IPS-18c (cell line): ENCODE results near the gene PIGH.
"Not testable (repeated sequence)": the region's sequence is repeated elsewhere in the genome, so short reads cannot be mapped to it uniquely, and the experiment has no call there.

Experiments used
- H3K4me3 ChIP-seq: 2 replicates; pipeline ENCODE4 v1.7.0; 2013; ENCODE audit warnings: low read depth, mild to moderate bottlenecking, low read length, moderate library complexity; ENCODE audit not compliant: insufficient read depth
- H3K9me3 ChIP-seq: one replicate; pipeline ENCODE4 v1.6.1; 2013; ENCODE audit warnings: mild to moderate bottlenecking, low read length, moderate library complexity; ENCODE audit not compliant: control insufficient read depth, insufficient read depth

Gene PIGH, protein sequence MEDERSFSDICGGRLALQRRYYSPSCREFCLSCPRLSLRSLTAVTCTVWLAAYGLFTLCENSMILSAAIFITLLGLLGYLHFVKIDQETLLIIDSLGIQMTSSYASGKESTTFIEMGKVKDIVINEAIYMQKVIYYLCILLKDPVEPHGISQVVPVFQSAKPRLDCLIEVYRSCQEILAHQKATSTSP

DNA sequence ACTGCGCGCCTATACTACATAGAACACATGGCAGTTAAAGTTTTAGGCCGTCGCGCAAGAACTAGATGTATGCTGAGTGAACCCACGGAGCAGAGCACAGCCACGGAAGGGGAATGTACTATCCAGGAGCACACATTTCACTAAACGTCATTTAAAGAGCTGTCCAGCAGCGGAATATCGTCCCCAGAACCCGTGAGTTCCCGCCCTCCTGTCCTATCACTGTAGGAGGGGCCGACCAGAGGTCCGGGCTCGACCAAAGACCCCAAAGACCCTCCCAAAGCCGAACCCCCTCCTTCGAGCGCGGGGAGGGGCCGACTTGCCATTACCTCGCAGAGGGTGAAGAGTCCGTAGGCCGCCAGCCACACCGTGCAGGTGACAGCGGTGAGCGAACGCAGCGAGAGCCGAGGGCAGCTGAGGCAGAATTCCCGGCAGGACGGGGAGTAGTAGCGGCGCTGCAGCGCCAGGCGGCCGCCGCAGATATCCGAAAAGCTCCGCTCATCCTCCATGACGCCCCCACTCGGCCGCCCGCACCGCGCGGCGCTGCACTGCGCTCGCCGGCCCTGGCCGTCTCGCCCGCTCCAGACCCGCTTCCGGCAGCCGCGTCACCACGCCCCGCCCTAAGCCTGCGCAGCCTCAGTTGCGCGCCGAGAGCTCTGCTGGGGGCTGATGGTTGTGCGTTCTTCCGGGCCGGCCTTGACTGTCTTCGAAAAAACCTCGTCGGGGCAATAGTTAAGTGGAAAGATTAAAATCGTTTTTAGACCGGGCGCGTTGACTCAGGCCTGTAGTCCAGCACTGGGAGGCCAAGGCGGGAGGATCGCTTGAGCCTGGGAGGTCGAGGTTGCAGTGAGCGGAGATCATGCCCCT is at the start of gene PIGH:
Gene PIGH (minus strand): TSS at position 571 of the 864 bp plus-strand sequence. CDS start 65 bp downstream, at position 506.
- Histone ChIP-seq H3K9me3 (no peaks in the 10 kb centered on the region), H3K4me3 (peak within 1 kb of the TSS; percentile 86)

- Histone ChIP-seq H3K9me3 (no peaks in the 10 kb centered on the region), H3K4me3 (no peak overlapping the region)
Measured at GRCh38 chr14:67646131-67646530, 46.1 kb upstream of the PIGH start.

- no peak overlapping the region for H3K4me3 ChIP-seq
Measured at GRCh38 chr14:67645414-67645813, 45.3 kb upstream of the PIGH start.

GRCh38 chr14:67644428-67644827 is 44.4 kb upstream of the PIGH start:
- no peaks in the 10 kb centered on the region for H3K9me3 ChIP-seq

More at GRCh38 chr14:67645414-67645813, 45.3 kb upstream of the PIGH start:
- no peaks in the 10 kb centered on the region for H3K9me3 ChIP-seq

DNA sequence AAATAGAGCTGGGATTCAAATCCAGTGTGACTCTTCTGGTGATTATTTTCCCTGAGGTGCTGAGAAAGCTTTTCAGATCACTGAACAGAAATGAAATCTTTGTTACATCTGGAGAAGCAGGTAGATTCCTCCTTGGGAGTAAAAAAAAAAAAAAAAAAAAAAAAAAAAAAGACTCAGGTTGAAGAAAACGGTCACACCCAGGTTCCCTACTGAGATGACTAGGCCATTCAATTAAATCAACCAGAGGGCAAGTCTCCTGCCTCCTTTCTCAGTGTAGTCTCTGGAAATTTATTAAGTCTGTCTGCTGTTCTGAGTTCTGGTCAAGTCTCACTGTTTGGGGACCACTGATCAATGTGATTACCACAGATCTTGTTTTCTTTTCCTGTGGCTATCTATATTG is 43.6 kb upstream of the PIGH start:
- H3K9me3 ChIP-seq = no peaks in the 10 kb centered on the region
- no peak overlapping the region for H3K4me3 ChIP-seq

More at GRCh38 chr14:67644428-67644827, 44.4 kb upstream of the PIGH start:
- no peak overlapping the region for H3K4me3 ChIP-seq

- Histone ChIP-seq H3K9me3 (no peaks in the 10 kb centered on the region), H3K4me3 (no peak overlapping the region)
Measured at GRCh38 chr14:67641902-67642749, 42.1 kb upstream of the PIGH start.

GRCh38 chr14:67641480-67641879 is 41.4 kb upstream of the PIGH start:
- Histone ChIP-seq H3K9me3 (no peaks in the 10 kb centered on the region), H3K4me3 (no peak overlapping the region)

DNA sequence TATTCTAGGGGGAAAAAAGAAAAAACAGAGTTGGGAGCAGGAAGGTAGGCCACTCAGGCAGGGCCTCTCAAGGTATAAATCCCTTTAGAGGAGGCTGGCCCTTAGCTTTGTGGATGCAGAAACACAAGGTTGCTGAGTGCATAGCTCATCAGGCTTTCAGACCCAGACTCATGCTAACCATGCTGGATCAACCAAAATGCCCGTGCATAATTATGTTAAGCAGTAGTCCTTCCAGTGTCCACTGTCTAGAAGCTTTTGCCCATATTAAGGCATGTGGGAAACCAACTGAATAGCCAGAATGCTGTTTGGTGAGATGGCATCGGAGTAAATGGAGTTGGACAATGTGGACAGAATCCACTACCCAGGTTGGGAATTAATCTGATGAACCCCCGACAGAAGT is 38.6 kb upstream of the PIGH start:
- Histone ChIP-seq H3K9me3 (no peaks in the 10 kb centered on the region), H3K4me3 (no peak overlapping the region)

GRCh38 chr14:67636361-67636919 is 36.4 kb upstream of the PIGH start:
- H3K9me3 ChIP-seq = no peaks in the 10 kb centered on the region
- no peak overlapping the region for H3K4me3 ChIP-seq

DNA sequence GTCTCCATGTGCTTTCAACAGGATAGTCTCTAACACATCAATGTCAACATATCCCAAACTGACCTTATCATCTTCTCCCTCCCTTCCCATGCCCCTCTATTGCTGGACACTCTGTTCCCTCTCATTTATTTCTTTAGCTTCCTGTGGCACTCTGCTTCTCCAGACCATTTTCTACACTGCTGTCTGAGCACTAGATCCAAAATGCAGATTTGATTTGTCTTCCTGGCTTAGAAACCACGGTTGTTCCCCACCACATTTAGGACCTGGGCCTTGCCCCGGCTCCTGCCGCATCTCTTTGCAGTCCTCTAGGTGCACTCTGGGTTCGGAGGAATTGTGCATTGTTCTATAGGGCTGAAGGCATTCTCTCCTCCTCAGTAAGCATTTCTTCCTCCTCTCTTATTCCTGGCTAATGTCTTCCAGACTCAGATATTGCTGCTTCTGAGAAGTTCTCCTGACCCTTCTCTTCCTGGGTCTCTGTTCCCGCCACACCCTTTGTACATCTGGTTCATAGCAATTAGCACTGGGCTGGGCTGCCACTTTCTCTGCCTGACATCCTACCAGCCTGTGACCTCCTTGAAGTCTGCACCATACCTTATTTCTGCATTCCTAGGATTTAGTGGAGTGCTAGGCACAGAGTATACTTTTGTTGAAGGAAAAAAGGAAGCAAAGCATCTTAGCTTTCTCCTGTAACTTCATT is 33.5 kb upstream of the PIGH start:
- no peaks in the 10 kb centered on the region for H3K9me3 ChIP-seq
- no peak overlapping the region for H3K4me3 ChIP-seq

- no peak overlapping the region for H3K4me3 ChIP-seq
- H3K9me3 ChIP-seq = no peaks in the 10 kb centered on the region
Measured at GRCh38 chr14:67630938-67631337, 30.9 kb upstream of the PIGH start.

- no peaks in the 10 kb centered on the region for H3K9me3 ChIP-seq
- no peak overlapping the region for H3K4me3 ChIP-seq
Measured at GRCh38 chr14:67630186-67630585, 30.1 kb upstream of the PIGH start.

GRCh38 chr14:67627519-67627918 is 27.5 kb upstream of the PIGH start:
- no peaks in the 10 kb centered on the region for H3K9me3 ChIP-seq

DNA sequence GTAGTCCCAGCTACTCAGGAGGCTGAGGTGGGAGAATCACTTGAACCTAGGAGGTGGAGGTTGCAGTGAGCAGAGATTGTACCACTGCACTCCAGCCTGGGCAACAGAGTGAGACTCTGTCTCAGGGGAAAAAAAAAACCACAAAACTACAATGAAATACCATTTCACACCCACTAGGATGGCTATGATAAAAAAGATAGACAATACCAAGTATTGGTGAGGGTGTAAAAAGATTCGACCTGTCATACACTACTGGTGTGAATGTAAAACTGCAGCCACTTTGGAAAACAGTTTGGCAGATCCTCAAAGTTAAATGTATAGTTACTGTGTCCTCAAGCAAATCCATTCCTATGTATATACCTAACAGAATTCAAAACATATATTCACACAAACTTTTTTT is 26.1 kb upstream of the PIGH start:
- H3K9me3 ChIP-seq, H3K4me3 ChIP-seq: not testable (repeated sequence)

More at GRCh38 chr14:67627519-67627918, 27.5 kb upstream of the PIGH start:
- H3K4me3 ChIP-seq = no peak overlapping the region

DNA sequence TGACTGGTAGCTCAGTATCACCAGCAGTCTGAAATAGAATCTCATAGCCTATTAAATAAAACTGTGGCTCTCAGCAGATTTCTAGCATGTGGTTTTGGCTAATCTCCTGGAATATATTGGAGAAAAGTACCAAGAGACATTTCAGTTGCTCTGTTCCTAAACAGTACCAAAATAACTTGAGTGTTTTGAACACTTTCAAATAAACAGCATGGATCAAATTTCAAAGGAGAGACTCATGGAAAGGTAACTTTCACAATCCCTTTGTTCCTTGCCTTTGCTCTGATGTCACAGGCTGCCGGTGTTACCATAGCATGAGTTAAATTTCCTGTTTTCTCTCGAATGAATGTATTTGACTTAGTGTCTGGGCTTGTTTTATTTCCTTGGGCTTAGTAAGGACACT is 23.0 kb upstream of the PIGH start:
- Histone ChIP-seq H3K4me3 (no peak overlapping the region), H3K9me3 (no peaks in the 10 kb centered on the region)

DNA sequence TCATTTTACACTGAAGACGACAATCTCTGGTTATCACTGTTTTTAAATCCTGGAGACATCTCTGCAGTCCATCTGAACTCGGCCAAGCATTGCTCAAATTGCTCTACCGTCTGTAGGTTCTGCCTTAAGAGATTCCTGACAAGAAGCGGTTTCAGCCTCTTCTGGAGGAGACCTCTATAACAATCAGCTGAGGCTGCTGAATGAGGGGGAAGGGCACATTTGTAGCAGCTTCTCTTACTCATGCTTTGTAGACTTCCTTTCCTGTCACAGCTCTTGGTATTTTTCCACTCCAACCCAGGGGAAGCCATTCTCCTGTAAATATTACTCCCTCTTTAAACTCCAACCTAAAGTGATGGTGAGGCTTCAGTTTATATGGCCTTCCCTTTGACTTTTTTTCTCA is 22.6 kb upstream of the PIGH start:
- H3K4me3 ChIP-seq = no peak overlapping the region

More for the DNA sequence above, 22.6 kb upstream of the PIGH start:
- no peaks in the 10 kb centered on the region for H3K9me3 ChIP-seq
